CD14-positive monocyte (primary cell): ENCODE data around the gene RPL18A. TPM values are rescaled to one million over a fixed set of nuclear protein-coding genes. Genes with fewer than 3 reads are reported as not detected.

Experiments used
- DNase-seq, 3 donors: peaks; one replicate each; pipeline ENCODE4 v3.0.0-alpha.2; 2011 to 2022
- H2AFZ ChIP-seq: 2 replicates; pipeline ENCODE4 v1.6.0; 2012; ENCODE audit warnings: mild to moderate bottlenecking, low read depth, low read length, inconsistent platforms; ENCODE audit not compliant: insufficient read depth, poor library complexity, severe bottlenecking
- H3K27ac ChIP-seq, 2 donors: 1 replicate in 1 of 2; 2 replicates in 1 of 2; pipeline ENCODE4 v1.5.1; 2012 to 2013; ENCODE audit warnings: low read length in 2 of 2, control low read depth in 1 of 2, inconsistent platforms in 1 of 2, low read depth in 1 of 2, mild to moderate bottlenecking in 1 of 2
- H3K27me3 ChIP-seq, 2 donors: one replicate each; pipeline versions ENCODE4 v1.6.0 to v1.6.1; 2011 to 2013; ENCODE audit warnings: low read length in 2 of 2; ENCODE audit not compliant: control insufficient read depth in 2 of 2, insufficient read depth in 2 of 2
- H3K36me3 ChIP-seq, 2 donors: replicated peaks in 1 of 2; 1 replicate in 1 of 2; 2 replicates in 1 of 2; pipeline versions ENCODE4 v1.5.1 to v1.6.1; 2012 to 2013; ENCODE audit warnings: low read length in 2 of 2, control low read depth in 1 of 2, inconsistent platforms in 1 of 2, mild to moderate bottlenecking in 1 of 2; ENCODE audit not compliant: insufficient read depth in 2 of 2, control insufficient read depth in 1 of 2
- H3K4me1 ChIP-seq, 2 donors: 1 replicate in 1 of 2; 2 replicates in 1 of 2; pipeline versions ENCODE4 v1.5.1 to v1.6.1; 2012 to 2013; ENCODE audit warnings: low read length in 2 of 2, control low read depth in 1 of 2, inconsistent platforms in 1 of 2, mild to moderate bottlenecking in 1 of 2, moderate library complexity in 1 of 2; ENCODE audit not compliant: insufficient read depth in 2 of 2, control insufficient read depth in 1 of 2
- H3K4me2 ChIP-seq: replicated peaks from 2 replicates; pipeline ENCODE3; 2012; ENCODE audit warnings: low read length, moderate library complexity, mild to moderate bottlenecking; ENCODE audit not compliant: poor library complexity, severe bottlenecking; ENCODE audit errors: extremely low read depth
- H3K4me3 ChIP-seq, 3 experiments: fragments of 200-600 bp in 1 of 3; sonication (generic) in 1 of 3; replicated peaks in 1 of 3; 1 replicate in 2 of 3; 2 replicates in 1 of 3; pipeline ENCODE4 v1.5.1; 2011 to 2013; ENCODE audit warnings: low read length in 3 of 3, mild to moderate bottlenecking in 3 of 3, control low read depth in 2 of 3, low read depth in 2 of 3, inconsistent platforms in 1 of 3, moderate library complexity in 1 of 3
- H3K79me2 ChIP-seq: 2 replicates; pipeline ENCODE4 v1.6.0; 2012; ENCODE audit warnings: mild to moderate bottlenecking, control low read depth, inconsistent platforms, low read length, moderate library complexity; ENCODE audit not compliant: insufficient read depth
- H3K9ac ChIP-seq: 2 replicates; pipeline ENCODE4 v1.6.0; 2017; ENCODE audit warnings: low read length, mild to moderate bottlenecking; ENCODE audit not compliant: insufficient read depth, poor library complexity, severe bottlenecking
- H3K9me3 ChIP-seq, 2 donors: replicated peaks in 1 of 2; 1 replicate in 1 of 2; 2 replicates in 1 of 2; pipeline versions ENCODE4 v1.5.1 to v1.6.1; 2012 to 2013; ENCODE audit warnings: low read length in 2 of 2, control low read depth in 1 of 2; ENCODE audit not compliant: control insufficient read depth in 1 of 2, insufficient read depth in 1 of 2
- H4K20me1 ChIP-seq: 2 replicates; pipeline ENCODE4 v1.6.0; 2012; ENCODE audit warnings: mild to moderate bottlenecking, low read length, control low read depth, moderate library complexity; ENCODE audit not compliant: insufficient read depth
- H3K27ac Mint-ChIP-seq, 7 donors: one replicate each; pipeline ENCODE4 v1.8.0; 2020; ENCODE audit warnings: mild to moderate bottlenecking in 7 of 7, mixed read lengths in 7 of 7, moderate library complexity in 6 of 7, inconsistent platforms in 2 of 7
- H3K27me3 Mint-ChIP-seq, 3 donors: one replicate each; pipeline ENCODE4 v1.8.0; 2021 to 2022; ENCODE audit warnings: low read depth in 3 of 3, mild to moderate bottlenecking in 3 of 3, mixed read lengths in 3 of 3, moderate library complexity in 3 of 3, inconsistent platforms in 1 of 3
- H3K36me3 Mint-ChIP-seq, 2 donors: one replicate each; pipeline ENCODE4 v1.8.0; 2020; ENCODE audit warnings: mixed read lengths in 2 of 2, inconsistent platforms in 1 of 2, mild to moderate bottlenecking in 1 of 2
- H3K4me1 Mint-ChIP-seq: one replicate; pipeline ENCODE4 v1.8.0; 2020; ENCODE audit warnings: mild to moderate bottlenecking, mixed read lengths
- H3K4me3 Mint-ChIP-seq, 2 donors: one replicate each; pipeline ENCODE4 v1.8.0; 2020; ENCODE audit warnings: mild to moderate bottlenecking in 2 of 2, mixed read lengths in 2 of 2, moderate library complexity in 1 of 2
- H3K9me3 Mint-ChIP-seq, 7 donors: one replicate each; pipeline ENCODE4 v1.8.0; 2020 to 2022; ENCODE audit warnings: mixed read lengths in 7 of 7, mild to moderate bottlenecking in 6 of 7, moderate library complexity in 6 of 7, inconsistent platforms in 2 of 7
- whole genome bisulfite sequencing: methylation state at CpG from one replicate; pipeline ENCODE4 v1.1.5; 2013; ENCODE audit warnings: missing lambda C conversion rate; ENCODE audit not compliant: insufficient coverage; 5-methylcytosine and 5-hydroxymethylcytosine counted together
- intact Hi-C, 2 donors: fragments of 100-400 bp; cut with micrococcal nuclease; formaldehyde crosslinking; loops; one replicate each; pipeline versions ENCODE4 v1.15.0 to v1.15.1; 2023
- polyA plus RNA-seq, 3 donors: library from polyadenylated mRNA; depleted of rRNA in 1 of 3; unstranded in 2 of 3; stranded (reverse) in 1 of 3; fragments of 300-500 nt in 2 of 3; fragments of >200 nt in 1 of 3; fragmentation: Illumina TruSeq in 2 of 3; gene quantifications; 1 replicate in 2 of 3; 2 replicates in 1 of 3; pipeline ENCODE4 v1.2.3, GENCODE V29; 2012 to 2021
- TF ChIP-seq, protein P1 (sequence below): fragments of 200-600 bp; IDR thresholded peaks from one replicate; pipeline ENCODE4 v1.8.0; 2022; ENCODE audit warnings: antibody characterized with exemption, mild to moderate bottlenecking

RPL18A gene
- polyA plus RNA-seq, 3 donors: 1,189 to 1,285 (median 1,268) TPM

DNA sequence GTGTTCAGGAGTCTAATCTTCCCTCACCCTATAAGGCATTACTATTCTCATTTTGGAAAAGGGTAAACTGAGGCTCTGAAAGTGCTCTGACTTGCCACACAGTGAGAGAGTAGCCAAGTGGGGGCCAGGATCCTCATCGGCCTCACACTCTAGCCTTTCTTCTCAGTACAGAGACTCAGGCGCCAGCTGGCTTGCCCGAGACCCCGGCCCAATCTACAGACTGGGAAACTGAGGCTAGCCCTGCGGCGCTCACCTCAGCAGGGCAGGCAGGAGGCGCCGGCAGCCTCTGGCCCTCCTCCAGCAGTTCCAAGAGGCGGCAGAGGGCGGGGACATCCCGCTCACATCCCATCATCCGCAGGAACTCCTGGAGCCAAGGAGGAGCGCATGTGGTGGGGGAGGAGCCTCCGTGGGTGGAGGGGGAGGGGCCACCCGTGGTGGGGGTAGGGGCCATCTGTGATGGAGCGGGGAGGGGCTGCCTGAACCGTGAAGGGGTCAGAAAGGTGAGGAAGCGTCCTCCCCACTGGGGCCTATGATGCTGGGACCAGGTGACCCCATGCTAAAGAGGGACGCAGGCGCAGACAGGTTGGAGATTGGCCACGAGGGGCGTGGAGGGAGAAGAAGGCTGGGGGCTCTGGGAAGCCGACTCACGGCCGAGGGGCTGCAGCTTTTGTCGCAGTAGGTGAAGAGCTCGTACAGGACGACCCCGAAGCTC lies 29.7 kb upstream of the RPL18A start:
- H3K36me3 ChIP-seq: peaks cover 38 to 50% of the 10 kb centered on the region in 2 donors
- no peaks in the 10 kb centered on the region for H3K27me3 ChIP-seq
- peak overlapping the region in 2 of 7 donors; percentile 64 for H3K27ac Mint-ChIP-seq
- no peak overlapping the region for H2AFZ ChIP-seq
- peaks cover 50 to 76% of the 10 kb centered on the region in 2 donors for H3K36me3 Mint-ChIP-seq
- H3K9ac ChIP-seq: no peak overlapping the region
- H3K27me3 Mint-ChIP-seq: no peaks in the 10 kb centered on the region
- no peak overlapping the region for H3K4me3 Mint-ChIP-seq
- WGBS: 94% methylated on average over 14 of the region's 29 CpGs
- peaks cover 2 to 8% (median 5%) of the 10 kb centered on the region in 7 donors for H3K9me3 Mint-ChIP-seq
- DNase-seq: no peak
- H3K4me1 ChIP-seq: peaks cover 12 to 17% of the 10 kb centered on the region in 2 donors
- no peak overlapping the region for H3K4me3 ChIP-seq
- TF ChIP-seq, protein P1, sequence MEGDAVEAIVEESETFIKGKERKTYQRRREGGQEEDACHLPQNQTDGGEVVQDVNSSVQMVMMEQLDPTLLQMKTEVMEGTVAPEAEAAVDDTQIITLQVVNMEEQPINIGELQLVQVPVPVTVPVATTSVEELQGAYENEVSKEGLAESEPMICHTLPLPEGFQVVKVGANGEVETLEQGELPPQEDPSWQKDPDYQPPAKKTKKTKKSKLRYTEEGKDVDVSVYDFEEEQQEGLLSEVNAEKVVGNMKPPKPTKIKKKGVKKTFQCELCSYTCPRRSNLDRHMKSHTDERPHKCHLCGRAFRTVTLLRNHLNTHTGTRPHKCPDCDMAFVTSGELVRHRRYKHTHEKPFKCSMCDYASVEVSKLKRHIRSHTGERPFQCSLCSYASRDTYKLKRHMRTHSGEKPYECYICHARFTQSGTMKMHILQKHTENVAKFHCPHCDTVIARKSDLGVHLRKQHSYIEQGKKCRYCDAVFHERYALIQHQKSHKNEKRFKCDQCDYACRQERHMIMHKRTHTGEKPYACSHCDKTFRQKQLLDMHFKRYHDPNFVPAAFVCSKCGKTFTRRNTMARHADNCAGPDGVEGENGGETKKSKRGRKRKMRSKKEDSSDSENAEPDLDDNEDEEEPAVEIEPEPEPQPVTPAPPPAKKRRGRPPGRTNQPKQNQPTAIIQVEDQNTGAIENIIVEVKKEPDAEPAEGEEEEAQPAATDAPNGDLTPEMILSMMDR: no peak
- no peaks in the 10 kb centered on the region for H4K20me1 ChIP-seq
- H3K27ac ChIP-seq: no peak overlapping the region
- no peaks in the 10 kb centered on the region for H3K79me2 ChIP-seq
- intact Hi-C loops: no loop called here
- H3K4me2 ChIP-seq: no peak overlapping the region
- H3K4me1 Mint-ChIP-seq: peaks cover 11% of the 10 kb centered on the region
- H3K9me3 ChIP-seq: peaks cover 0 to 5% of the 10 kb centered on the region in 2 donors

GRCh38 chr19:17830567-17831418 lies 28.9 kb upstream of the RPL18A start:
- H3K27me3 Mint-ChIP-seq: no peaks in the 10 kb centered on the region
- Histone ChIP-seq H3K4me3 (no peak overlapping the region), H3K4me2 (no peak overlapping the region), H3K9me3 (peaks cover 0 to 5% of the 10 kb centered on the region in 2 donors), H3K4me1 (peaks cover 12 to 17% of the 10 kb centered on the region in 2 donors), H3K36me3 (peaks cover 46 to 58% of the 10 kb centered on the region in 2 donors), H3K27me3 (no peaks in the 10 kb centered on the region), H3K27ac (no peak overlapping the region), H2AFZ (no peak overlapping the region), H3K79me2 (no peaks in the 10 kb centered on the region), H3K9ac (no peak overlapping the region), H4K20me1 (no peaks in the 10 kb centered on the region)
- peak overlapping the region in 2 of 7 donors; percentile 31 to 64 for H3K27ac Mint-ChIP-seq
- 91% methylated on average over 42 of the region's 50 CpGs for WGBS
- H3K4me3 Mint-ChIP-seq: no peak overlapping the region
- no peak for DNase-seq
- intact Hi-C loops: no loop called here
- peaks cover 11% of the 10 kb centered on the region for H3K4me1 Mint-ChIP-seq
- TF ChIP-seq, protein P1: no peak
- H3K36me3 Mint-ChIP-seq: peaks cover 55 to 76% of the 10 kb centered on the region in 2 donors
- H3K9me3 Mint-ChIP-seq: peaks cover 2 to 7% (median 5%) of the 10 kb centered on the region in 7 donors
